Stimulated activated CD8-positive, alpha-beta memory T cell treated with anti-CD3 and anti-CD28 coated beads, Interleukin-12 subunit alpha, Interleukin-12 subunit beta, amount 100 ng/mL, for 24 hours (primary cell): ENCODE measurements around the gene SLC25A21.
"Not testable (repeated sequence)": the region's sequence is repeated elsewhere in the genome, so short reads cannot be mapped to it uniquely, and the experiment has no call there.

ENCODE experiments used
- DNase-seq: peaks from one replicate; pipeline ENCODE4 v3.0.0-alpha.2; 2020; ENCODE audit errors: extremely low read depth

The SLC25A21 gene

GRCh38 chr14:36942522-36943245 lies 229.7 kb downstream of the SLC25A21 start:
- no peak for DNase-seq

GRCh38 chr14:36941783-36942521 lies 230.5 kb downstream of the SLC25A21 start:
- DNase-seq, result no peak

GRCh38 chr14:36940476-36940875 lies 231.9 kb downstream of the SLC25A21 start:
- no peak for DNase-seq

- no peak for DNase-seq
Measured at GRCh38 chr14:36939265-36939664, 233.1 kb downstream of the SLC25A21 start.

GRCh38 chr14:36938678-36939077 lies 233.7 kb downstream of the SLC25A21 start:
- no peak for DNase-seq

GRCh38 chr14:36935976-36936678 lies 236.3 kb downstream of the SLC25A21 start:
- DNase-seq, result no peak

GRCh38 chr14:36934304-36934703 lies 238.1 kb downstream of the SLC25A21 start:
- no peak for DNase-seq

GRCh38 chr14:36931791-36932190 lies 240.6 kb downstream of the SLC25A21 start:
- DNase-seq, result no peak

- DNase-seq, result no peak
Measured at GRCh38 chr14:36928432-36928831, 244.0 kb downstream of the SLC25A21 start.

- no peak for DNase-seq
Measured at GRCh38 chr14:36925094-36925493, 247.3 kb downstream of the SLC25A21 start.

- DNase-seq, result no peak
Measured at GRCh38 chr14:36916668-36917067, 255.7 kb downstream of the SLC25A21 start.

- no peak for DNase-seq
Measured at GRCh38 chr14:36915081-36915480, 257.3 kb downstream of the SLC25A21 start.

GRCh38 chr14:36910578-36910977 lies 261.8 kb downstream of the SLC25A21 start:
- no peak for DNase-seq

GRCh38 chr14:36905272-36905888 lies 267.0 kb downstream of the SLC25A21 start:
- no peak for DNase-seq

GRCh38 chr14:36901861-36902260 lies 270.5 kb downstream of the SLC25A21 start:
- no peak for DNase-seq

- no peak for DNase-seq
Measured at GRCh38 chr14:36900846-36901245, 271.6 kb downstream of the SLC25A21 start.

GRCh38 chr14:36896300-36896699 lies 276.1 kb downstream of the SLC25A21 start:
- DNase-seq, result not testable (repeated sequence)

- no peak for DNase-seq
Measured at GRCh38 chr14:36884049-36884448, 288.4 kb downstream of the SLC25A21 start.

GRCh38 chr14:36880276-36880675 lies 292.1 kb downstream of the SLC25A21 start:
- DNase-seq, result no peak

- no peak for DNase-seq
Measured at GRCh38 chr14:36879558-36879957, 292.8 kb downstream of the SLC25A21 start.

- DNase-seq, result no peak
Measured at GRCh38 chr14:36874396-36875138, 297.8 kb downstream of the SLC25A21 start.
